ENCODE data around the gene RNF138.
A peak's percentile ranks its signal among the peaks of the same experiment; 100 is the strongest.
"Not testable (repeated sequence)": the region's sequence is repeated elsewhere in the genome, so short reads cannot be mapped to it uniquely, and the experiment has no call there.

The RNF138 gene, protein sequence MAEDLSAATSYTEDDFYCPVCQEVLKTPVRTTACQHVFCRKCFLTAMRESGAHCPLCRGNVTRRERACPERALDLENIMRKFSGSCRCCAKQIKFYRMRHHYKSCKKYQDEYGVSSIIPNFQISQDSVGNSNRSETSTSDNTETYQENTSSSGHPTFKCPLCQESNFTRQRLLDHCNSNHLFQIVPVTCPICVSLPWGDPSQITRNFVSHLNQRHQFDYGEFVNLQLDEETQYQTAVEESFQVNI

DNA sequence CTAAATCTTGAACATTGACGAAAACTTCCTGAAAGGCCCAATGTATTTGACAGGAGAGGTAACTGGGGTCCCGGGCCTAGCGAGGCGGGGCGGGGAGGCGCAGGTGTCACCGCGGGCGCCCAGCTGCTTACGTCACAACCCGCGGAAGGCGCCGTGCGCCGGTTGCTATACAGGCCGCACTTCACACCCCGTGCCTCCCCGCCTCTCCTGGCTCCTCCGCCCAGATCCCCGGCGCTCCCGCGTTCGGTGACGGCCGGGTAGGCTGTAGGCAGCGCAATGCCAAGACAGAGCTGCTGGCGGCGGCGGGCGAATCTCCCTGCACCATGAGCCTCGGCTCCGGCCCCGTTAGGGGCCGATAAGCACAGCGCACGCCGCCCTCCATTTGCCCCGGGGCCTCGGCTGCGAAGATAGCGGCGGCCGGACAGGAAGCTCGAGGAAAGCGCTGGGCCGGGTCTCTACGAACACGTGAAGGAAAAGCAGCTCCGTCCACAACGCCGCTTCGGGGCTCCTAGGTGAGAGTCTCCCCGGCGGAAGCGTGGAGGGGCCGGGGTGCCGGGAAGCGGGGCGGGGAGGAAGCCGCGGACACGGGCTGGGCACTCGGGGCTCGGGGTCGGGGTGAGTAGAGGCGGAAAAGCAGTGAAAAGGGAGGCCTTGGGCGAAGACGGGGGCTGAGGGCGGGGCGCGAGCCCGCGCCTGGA lies at the start of gene RNF138:
Gene RNF138, plus strand, starts transcription at position 151 of the 698 bp plus-strand sequence. CDS start 903 bp downstream, outside the sequence.
- DNase-seq (ENCODE audit: low spot score): peak; percentile 87

DNA sequence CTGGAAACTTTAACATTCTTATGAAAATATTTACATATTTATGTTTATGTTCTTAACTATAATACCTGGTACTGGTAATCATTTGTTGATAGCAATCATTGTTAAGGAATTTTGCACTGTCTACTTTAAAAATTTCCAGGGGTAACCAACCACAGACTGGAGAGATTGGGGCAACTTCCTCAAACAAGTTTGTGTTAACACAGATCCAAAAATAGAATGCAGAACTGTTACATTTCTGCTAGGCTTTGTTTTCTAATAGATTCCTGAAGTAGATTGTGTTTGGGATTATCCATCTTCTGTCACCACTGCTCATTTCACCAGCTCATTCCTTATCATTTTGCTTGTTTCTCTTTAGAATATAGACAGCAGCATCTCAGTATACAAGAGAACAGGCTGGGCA lies 49.3 kb upstream of the RNF138 start:
- no peak for DNase-seq (ENCODE audit: low spot score)

DNA sequence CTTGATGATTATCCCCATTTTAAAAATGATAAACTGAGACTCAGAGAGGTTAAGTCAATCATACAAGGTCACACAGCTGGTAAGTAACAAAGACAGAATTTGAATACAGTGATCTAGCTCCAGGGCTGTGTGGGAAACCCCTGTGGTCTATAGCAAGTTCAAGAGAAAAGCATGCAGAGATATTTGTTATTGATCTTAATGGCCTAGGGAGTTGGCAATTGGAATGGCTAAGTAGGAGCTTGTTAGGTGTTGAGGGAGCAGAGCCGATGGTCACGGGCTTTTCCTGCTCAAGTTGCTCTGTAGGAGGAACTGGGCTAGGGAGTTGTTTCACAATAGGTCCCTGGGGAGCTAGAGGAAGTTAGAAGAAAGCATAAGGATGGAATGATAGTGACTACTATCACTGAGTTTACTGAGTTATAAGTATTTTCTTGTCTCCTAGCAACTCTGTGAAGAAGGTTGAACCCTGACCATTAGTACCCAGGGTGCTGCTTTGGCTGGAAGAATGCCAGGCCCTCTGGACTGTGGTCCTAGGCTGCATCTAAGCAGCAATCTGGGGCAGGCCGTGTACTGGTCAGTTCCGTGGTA lies 43.1 kb upstream of the RNF138 start:
- DNase-seq (ENCODE audit: low spot score): no peak

DNA sequence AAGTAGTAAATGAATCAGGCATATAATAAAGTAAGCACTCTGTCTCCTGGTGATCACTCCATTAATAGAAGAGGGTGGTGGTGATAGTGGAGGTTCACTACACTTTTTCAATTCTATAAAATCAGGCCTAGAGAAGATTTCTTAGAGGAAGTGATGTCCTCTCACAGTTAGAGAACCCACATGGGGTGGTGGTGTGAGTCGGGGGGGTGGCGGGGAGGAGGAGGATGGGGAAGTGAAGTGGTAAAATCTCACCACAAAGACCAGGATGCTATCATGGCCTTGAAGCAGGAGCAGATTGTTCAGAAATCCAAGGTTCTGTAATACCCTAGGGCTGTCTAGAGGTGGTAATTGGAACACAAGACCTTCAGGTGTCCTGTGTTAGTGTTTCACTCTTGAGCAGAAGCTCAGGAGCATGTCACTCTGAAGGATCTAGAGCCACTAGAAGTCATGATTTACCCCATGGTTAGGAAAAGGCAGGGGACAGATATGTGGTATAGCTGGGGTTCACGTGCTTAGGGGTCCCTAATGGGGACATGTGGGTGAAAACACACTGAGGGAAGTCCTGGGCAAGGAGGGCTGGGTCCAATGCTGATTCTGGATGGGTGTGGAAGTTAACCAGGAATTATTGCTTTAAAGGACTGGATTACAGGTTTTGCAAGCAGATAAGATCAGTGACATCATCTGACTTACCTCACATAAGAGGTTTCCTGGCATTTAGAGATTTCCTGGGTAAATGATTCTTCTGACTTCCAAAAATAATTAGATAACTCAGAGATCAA lies 42.1 kb upstream of the RNF138 start:
- DNase-seq (ENCODE audit: low spot score): peak; percentile 44

DNA sequence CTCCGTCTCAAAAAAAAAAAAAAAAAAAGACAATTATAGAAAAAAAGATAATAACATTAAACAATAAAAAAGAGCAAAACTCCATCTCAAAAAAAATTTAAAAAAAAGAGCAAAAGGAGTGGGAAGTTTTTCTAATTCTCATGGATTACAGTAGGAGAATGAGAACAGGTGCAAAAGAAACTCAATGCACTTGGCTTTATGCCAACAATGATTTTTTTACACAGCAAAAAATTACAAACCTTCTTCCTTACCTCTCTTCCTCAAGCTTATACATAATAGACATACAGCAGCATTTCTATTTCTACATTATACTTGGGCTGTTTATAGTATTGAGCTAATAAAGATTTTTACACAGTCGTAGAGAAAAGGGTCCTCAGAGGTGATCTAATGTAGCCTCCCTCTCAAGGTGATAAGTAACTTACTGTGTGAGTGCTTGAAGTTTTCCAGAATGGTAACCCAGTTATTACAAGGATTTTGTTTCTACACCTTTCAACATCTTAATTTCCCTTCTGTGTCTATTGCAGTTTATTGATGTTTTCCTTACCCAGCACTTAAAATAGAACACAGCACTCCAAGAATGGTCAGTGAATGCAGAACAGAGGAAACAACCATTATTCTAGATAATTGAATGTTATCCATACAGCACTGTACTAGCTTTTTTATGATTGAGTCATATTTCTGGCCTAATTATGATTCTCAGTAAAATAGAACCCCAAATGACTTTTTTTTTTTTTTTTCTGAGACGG lies 34.9 kb upstream of the RNF138 start:
- DNase-seq (ENCODE audit: low spot score): no peak

DNA sequence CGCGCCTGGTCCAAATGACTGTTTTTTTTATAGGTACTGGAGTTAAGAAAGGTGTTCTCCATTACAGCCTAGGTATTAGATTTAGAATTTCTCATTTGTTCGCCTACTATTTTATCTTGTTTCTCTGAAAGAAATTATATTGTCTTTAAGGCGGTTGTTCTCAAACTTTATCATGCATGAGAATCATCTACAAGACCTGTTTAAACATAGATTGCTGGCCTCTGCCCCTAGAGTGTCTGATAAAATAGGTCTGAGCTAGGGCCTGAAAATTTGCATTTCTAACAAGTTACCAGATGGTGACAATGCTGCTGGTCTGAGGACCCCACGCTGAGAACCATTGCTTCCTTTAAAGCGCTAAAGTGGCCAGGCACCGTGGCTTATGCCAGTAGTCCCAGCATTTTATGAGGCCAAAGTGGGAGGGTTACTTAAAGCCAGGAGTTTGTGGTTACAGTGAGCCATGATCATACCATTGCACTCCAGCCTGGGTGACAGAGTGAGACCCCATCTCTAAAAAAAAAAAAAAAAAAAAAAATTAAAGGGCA lies 34.0 kb upstream of the RNF138 start:
- DNase-seq (ENCODE audit: low spot score): no peak

DNA sequence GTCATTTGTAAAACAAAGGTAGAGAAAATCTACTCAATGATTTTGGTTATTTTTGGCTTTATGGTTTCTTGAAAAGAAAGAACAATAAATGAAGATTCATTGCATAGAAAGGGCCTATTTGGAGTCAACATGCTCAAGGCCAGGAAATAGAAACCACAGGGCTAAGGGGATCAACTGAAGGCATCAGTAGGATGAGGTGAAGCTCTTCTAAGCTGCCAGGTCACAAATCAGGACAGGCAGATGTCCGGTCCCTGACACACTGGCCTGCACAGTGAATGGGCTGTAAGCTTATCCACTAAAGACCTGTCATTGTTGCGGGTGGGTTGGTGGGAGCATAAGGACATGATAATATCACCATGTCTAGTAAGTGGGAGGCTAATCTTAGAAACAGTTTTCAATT lies 31.6 kb upstream of the RNF138 start:
- no peak for DNase-seq (ENCODE audit: low spot score)

DNA sequence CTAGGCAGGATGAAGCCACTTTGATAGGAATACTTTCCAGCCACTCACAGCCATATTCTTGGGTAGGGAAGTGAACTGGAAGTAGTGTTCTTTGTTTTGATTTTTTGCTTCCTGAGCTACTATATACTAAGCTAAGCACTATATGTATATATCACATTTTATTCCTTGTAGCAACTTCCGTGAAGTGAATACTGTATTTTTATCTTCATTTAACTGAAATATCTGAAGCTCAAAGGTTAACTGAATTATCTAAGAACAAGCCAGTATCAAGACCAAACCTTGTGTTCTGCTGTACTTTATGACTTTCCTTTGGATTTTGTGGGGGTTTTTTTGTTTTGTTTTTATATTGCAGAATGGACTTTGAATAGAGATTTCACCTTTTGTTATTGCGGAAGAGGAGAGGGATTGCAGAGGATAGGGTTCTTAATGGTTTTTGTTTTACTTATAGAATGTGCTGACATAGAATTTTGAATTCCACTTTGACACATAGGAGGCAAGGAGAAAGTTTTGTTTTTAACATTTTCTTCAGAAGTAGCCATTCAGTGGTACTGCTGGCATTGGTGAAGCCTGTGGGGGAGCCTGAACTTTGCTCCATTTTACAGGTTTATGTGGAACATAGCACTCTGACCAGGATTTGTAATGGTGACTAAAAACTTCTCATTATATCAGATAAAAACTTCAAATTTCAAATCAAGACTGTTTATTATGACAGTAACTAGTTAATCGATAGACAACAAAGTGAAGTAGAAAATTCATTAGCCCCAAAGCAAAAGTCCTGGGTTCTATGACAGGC lies 24.1 kb upstream of the RNF138 start:
- no peak for DNase-seq (ENCODE audit: low spot score)

DNA sequence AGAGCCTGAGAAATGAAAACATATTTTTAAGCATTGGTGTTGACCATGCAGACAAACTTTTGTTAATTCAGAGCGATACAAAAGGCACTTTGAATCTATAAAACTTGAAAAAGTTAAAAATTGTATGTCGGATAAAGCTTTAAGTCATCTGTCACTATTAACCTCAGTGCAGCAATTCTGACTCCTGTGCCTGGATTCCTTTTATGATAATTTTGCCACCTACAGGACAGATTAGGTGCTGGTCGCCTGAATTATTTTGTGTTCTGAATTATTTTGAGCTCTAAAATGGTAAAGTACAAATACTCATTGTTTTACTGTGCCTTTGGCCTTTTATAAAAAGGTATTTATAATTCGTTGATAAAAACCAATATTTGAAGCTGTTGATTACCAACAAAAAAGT lies 19.4 kb upstream of the RNF138 start:
- DNase-seq (ENCODE audit: low spot score): no peak

DNA sequence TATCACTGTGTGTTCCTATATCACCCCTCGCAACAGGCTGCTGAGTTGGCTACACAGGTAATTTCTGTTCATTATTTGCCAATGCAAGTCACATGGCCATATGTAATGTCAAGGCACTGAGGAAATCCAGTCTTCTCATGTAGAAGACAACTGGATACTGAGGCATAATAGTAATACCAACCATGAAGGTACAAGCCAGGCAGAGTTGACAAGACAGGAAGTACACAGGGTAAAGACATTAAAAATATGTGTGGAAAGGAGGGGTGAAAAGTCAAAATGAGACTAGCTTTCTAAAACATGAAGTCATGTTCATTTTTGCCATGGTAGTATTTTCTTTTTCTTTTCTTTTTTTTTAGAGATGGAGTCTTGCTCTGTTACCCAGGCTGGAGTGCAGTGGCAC lies 17.5 kb upstream of the RNF138 start:
- peak; percentile 47 for DNase-seq (ENCODE audit: low spot score)

DNA sequence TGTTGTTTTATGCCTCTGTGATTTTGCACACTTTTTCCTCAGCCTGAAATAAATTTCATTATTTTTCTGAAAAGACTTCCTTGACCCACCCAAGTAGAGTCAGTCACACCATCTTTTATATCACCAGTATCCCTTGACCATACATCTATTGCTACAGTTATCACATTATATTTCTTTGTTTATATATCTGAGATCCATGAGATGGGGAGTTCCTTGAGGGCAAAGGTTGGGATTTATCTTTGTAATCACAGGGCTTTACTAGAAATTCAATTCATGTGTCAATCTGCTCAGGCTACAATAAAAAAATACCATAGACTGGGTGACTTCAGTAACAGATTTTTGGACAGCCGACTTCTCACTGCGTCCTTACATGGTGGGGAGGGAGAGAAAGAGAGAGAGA lies 12.8 kb upstream of the RNF138 start:
- no peak for DNase-seq (ENCODE audit: low spot score)

DNA sequence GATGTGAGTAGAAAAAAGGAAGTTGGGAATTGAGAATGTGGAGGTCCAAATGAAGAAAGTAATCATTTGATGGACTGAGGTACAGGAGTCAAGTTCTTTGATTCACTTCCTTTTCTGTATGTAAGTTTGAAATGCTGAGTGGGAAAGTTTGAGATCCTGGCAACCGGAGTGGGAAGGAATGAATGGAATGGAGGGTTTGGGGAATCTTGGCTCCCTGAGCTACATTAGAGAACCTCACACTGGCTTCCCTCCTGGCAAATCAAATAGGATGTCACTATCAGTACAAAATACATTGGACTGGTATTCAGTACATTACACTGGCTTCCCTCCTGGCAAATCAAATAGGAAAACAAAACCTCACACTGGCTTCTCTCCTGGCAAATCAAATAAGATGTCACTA lies 9.8 kb upstream of the RNF138 start:
- DNase-seq (ENCODE audit: low spot score): no peak

DNA sequence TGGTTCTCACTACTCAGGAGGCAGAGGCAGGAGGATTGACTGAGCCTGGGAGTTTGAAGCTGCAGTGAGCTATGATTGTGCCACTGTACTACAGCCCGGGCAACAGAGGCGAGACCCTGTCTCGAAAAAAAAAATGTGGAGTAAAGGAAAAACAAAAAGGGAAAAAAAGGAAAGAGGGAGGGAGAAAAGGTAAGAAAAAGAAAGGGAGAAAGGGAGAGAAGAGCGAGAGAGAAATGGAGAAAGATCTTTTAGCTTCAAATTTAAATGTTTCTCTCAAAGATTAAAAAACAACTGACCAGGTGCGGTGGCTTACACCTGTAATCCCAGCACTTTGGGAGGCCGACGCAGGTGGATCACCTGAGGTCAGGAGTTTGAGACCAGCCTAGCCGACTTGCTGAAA lies 7.9 kb upstream of the RNF138 start:
- no peak for DNase-seq (ENCODE audit: low spot score)

DNA sequence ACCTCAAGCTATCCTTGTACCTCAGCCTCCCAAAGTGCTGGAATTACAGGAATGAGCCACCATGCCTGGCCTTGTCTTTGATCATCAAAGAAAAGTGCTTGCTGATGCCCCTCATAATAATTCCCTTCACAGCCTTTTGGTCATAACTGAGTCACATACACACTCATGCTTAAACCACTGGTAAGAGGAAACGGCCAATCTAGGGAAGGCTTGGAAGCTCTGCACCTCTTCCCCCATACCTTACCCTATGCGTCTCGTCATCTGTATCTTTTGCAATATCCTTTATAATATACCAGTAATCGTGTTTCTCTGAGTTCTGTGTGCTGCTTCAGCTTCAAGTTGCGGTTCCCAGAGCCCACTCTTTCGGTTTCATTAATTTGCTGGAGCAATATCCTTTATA lies 4.8 kb upstream of the RNF138 start:
- no peak for DNase-seq (ENCODE audit: low spot score)

DNA sequence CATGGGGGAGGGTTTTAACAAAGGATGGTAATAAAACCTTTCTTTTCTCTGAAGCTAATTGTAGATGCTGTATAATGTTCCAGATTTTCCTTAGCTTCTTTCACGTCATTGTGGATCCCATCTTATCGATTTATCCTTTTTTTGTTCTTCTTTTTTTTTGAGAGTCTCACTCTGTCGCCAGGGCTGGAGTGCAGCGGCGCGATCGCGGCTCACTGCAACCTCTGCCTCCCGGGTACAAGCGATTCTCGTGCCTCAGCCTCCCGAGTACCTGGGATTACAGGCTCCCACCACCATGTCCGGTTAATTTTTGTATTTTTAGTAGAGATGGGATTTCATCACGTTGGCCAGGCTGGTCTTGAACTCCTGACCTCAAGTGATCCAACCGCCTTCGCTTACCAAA lies 843 bp upstream of the RNF138 start:
- not testable (repeated sequence) for DNase-seq (ENCODE audit: low spot score)

DNA sequence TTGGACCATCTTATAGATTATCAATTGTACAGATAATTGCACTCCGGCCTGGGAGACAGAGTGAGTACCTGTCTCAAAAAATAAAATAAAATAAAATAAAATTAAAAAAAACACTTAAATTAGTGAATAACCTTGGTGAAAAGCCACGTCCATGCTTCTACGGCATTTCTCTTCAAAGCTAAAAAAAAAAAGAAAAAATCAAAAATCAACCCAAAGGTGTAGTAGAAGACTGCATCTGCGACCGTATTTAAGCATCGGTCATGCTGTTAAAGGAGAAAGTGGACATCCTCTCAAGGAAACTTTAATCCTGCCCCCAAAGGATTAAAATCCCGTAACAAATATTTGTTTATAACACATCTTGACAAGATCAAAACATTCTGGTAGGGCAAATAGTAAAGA lies 350 bp upstream of the RNF138 start:
- DNase-seq (ENCODE audit: low spot score): no peak

DNA sequence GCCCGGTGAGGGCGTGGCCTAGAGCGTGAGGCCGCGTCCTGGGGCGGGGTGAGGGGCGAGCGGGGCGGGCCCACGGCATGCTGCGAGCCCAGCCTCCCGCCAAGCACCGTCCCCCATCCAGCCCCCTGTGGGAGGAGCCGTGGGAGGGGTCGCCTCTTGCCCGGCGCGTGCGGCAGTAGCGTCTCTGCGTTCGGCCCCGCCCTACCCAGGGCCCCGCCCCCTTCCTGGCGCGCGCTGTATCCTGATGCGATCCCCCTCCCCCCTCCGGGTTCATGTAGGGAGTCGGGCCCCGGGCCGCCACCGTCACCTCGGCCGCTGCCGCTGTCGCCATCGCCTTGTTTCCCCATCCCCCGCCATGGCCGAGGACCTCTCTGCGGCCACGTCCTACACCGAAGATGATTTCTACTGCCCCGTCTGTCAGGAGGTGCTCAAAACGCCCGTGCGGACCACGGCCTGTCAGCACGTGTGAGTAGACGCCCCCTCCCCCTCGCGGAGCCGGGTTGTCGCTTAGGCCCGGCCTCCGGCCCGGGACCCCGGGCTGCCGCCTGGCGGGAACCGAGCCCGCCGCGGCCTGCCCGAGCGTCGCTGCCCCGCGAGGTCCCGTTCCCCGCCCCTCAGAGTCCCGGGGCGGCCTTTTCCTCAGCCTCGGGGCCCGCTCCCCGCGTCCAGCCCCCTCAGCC lies 888 bp downstream of the RNF138 start:
- DNase-seq (ENCODE audit: low spot score): peak; percentile 99

DNA sequence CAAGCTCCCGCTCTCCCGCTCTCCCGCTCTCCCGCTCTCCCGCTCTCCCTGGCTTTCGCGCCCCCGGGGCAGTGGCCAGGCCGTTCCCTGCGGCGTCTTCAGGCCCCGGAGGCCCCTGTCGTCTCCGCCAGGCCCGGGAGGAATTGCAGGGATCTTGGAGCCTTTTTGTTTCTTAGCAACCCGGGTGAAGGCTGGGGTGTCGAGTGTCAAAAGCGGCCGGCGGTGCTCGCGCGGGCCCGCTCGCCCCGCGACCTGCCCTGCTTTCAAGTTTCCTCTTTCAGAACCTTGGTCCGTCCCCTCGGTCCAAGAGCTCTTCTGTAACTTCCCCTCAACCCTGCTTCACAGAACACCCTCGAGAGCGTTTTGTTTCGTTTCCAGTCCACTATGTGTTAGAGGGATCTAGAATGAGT lies 1.4 kb downstream of the RNF138 start:
- DNase-seq (ENCODE audit: low spot score): peak; percentile 38

DNA sequence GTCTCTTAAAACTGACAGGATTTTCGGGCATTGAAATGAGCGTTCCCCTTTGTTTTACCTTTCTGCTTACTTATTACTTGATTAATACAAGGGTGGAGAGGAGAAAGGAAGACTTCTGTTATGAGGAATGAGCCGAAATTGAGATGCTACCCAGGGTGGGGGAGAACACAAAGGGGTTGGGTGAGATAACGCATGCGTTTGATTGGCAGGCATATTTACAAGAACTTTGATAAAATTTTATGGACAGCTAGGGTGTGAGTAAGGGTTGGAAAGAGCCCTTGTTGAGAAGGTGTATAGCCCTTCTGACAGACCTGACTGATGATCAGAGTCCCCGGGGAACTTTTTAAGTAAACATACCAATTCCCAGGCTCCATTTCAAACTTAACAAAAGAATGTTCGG lies 1.8 kb downstream of the RNF138 start:
- peak; percentile 20 for DNase-seq (ENCODE audit: low spot score)

DNA sequence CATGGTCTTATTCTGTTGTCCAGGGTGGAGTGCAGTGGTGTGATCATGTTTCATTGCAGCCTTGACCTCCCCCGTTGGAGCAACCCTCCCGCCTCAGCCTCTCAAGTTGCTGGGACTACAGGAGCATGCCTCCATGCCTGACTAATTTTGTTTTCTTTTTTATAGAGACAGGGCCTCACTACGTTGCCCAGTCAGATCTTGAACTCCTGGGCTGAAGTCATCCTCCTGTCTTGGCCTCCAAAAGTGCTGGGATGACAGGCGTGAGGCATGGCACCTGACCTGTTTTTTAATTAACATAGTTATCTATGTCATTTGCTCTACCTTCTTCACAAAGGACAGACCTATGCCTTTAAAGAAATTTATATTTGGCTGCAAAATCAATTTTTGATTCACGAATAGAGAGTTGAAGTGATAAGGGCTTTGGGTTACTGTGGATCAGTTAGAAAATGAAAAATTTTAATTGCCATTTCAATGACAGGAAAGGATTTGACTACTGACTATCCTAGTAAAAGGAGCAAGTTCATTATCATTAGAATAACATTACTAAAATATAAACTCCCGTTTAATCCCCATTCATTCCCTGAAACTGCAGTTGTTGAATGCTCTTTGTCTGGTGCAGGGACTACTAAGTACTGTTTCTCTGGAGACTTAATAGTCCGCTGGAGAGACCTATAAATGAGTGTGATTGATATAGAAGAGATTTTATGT lies 3.7 kb downstream of the RNF138 start:
- DNase-seq (ENCODE audit: low spot score): peak; percentile 49

All from activated CD4-positive, alpha-beta T cell treated with anti-CD3 and anti-CD28 coated beads, Interleukin-2, Interleukin-4, amounts not matched to agents 100 ng/mL and 50 ng/mL, durations not matched to agents 16 hours and 8 hours (primary cell).